Measurements from ENCODE around the gene SIVA1. TPM values are rescaled to one million over a fixed set of nuclear protein-coding genes. Genes with fewer than 3 reads are reported as not detected.

SIVA1 gene
- total and polyA plus RNA-seq, 2 of the 4 experiments (the other 2 are of a cell fraction), result 166 to 184 TPM

DNA sequence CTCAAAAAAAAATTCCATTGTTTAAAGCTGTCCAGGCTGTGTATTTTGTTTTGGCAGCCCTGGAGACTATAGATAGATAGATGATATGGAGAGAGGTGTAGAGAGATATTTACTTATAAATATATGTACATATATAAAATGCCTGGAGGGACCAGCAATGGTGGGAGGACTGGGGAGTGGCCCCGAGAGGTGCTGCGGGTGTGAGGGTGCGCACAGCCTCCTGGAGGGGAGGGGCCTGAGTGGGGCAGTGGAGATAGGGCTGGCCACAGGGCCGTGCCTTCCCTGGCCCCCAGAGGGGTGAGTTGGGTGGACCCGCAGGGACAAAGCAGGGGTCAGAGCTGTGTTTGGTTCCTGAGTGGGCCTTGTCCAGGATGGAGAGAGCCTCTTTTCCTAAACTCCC is 22.5 kb upstream of the SIVA1 start:
- Histone ChIP-seq H3K27me3 (ENCODE audit: control insufficient read depth, insufficient read depth, low read length) (no peaks in the 10 kb centered on the region; the same call in 1 of the 2 replicates), H3K4me1 (ENCODE audit: control insufficient read depth, insufficient read depth, low read length) (peaks cover 1% of the 10 kb centered on the region), H4K5ac (ENCODE audit: low read depth, low read length) (no peak overlapping the region), H3K79me1 (ENCODE audit: low read depth in 1 of 2, low read length in 2 of 2) (no peaks in the 10 kb centered on the region), H3K9me1 (ENCODE audit: insufficient read depth, low read length) (0 out of 2 replicates have a peak, but pooled peaks cover 4% of the 10 kb centered on the region), H3K27ac (ENCODE audit: insufficient read depth, low read length) (no peak overlapping the region), H3K23ac (ENCODE audit: low read depth, low read length) (no peak overlapping the region), H3K9me3 (ENCODE audit: control insufficient read depth, insufficient read depth, low read length) (no peaks in the 10 kb centered on the region), H3K9ac (ENCODE audit: low read depth, low read length) (no peak overlapping the region), H3K36me3 (ENCODE audit: control insufficient read depth, insufficient read depth, low read length) (no peaks in the 10 kb centered on the region), H3K4ac (ENCODE audit: low read depth, low read length) (no peak overlapping the region), H2BK5ac (ENCODE audit: low read depth, low read length, poor library complexity, severe bottlenecking) (no peak overlapping the region), H3K56ac (ENCODE audit: extremely low read depth, insufficient read depth, low read length) (no peak overlapping the region), H4K20me1 (ENCODE audit: insufficient read depth, low read length) (no peaks in the 10 kb centered on the region), H3K14ac (replicated peaks; ENCODE audit: low read depth, low read length) (no peak overlapping the region), H4K91ac (ENCODE audit: insufficient read depth, low read depth, low read length) (no peak overlapping the region), H2AFZ (replicated peaks; ENCODE audit: low read length, poor library complexity) (no peak overlapping the region), H2AK9ac (replicated peaks; ENCODE audit: low read depth, low read length, poor library complexity) (no peak overlapping the region), H3K4me2 (ENCODE audit: low read depth, low read length) (no peak overlapping the region), H3K4me3 (ENCODE audit: insufficient read depth, low read depth, low read length) (no peak overlapping the region), H2BK15ac (ENCODE audit: low read depth, low read length) (no peak overlapping the region), H2BK20ac (ENCODE audit: low read depth, low read length) (no peak overlapping the region), H2AK5ac (ENCODE audit: low read depth, low read length) (no peak overlapping the region), H2BK120ac (ENCODE audit: low read depth, low read length) (no peak overlapping the region), H4K8ac (ENCODE audit: low read depth in 2 of 2, low read length in 2 of 2) (no peak overlapping the region), H3K18ac (ENCODE audit: low read depth, low read length) (no peak overlapping the region)
- dilution Hi-C loops (cut with HindIII; ENCODE audit: low sequenced_read_pairs, unreplicated experiment), result no loop called here
- ChIA-PET POLR2A (ENCODE audit: unreplicated experiment) (no interaction called here), CTCF (no interaction called here)
- TF ChIP-seq SMC3 (IDR thresholded peaks at IDR 0.05; ENCODE audit: low read depth, low read length) (no peak), CEBPB (IDR thresholded peaks at IDR 0.05; ENCODE audit: low read depth, low read length) (no peak), RCOR1 (IDR thresholded peaks at IDR 0.05; ENCODE audit: insufficient replicate concordance, low read length) (no peak), MAFK (IDR thresholded peaks at IDR 0.05; ENCODE audit: low read depth, low read length) (no peak), NFE2L2 (IDR thresholded peaks at IDR 0.05; ENCODE audit: low read depth, low read length) (no peak), POLR2A (IDR thresholded peaks at IDR 0.05; ENCODE audit: low read depth, low read length) (no peak), RAD21 (IDR thresholded peaks at IDR 0.05; ENCODE audit: low read length) (no peak), RFX5 (IDR thresholded peaks at IDR 0.05; ENCODE audit: low read depth, low read length) (no peak), CHD1 (IDR thresholded peaks at IDR 0.05; ENCODE audit: low read depth, low read length) (no peak), MXI1 (IDR thresholded peaks at IDR 0.05; ENCODE audit: borderline replicate concordance, low read depth, low read length) (no peak)
- TF ChIP-seq, protein P1, sequence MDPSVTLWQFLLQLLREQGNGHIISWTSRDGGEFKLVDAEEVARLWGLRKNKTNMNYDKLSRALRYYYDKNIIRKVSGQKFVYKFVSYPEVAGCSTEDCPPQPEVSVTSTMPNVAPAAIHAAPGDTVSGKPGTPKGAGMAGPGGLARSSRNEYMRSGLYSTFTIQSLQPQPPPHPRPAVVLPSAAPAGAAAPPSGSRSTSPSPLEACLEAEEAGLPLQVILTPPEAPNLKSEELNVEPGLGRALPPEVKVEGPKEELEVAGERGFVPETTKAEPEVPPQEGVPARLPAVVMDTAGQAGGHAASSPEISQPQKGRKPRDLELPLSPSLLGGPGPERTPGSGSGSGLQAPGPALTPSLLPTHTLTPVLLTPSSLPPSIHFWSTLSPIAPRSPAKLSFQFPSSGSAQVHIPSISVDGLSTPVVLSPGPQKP (IDR thresholded peaks at IDR 0.05; ENCODE audit: borderline replicate concordance, low read depth, low read length), result no peak
- TF ChIP-seq, protein P2, sequence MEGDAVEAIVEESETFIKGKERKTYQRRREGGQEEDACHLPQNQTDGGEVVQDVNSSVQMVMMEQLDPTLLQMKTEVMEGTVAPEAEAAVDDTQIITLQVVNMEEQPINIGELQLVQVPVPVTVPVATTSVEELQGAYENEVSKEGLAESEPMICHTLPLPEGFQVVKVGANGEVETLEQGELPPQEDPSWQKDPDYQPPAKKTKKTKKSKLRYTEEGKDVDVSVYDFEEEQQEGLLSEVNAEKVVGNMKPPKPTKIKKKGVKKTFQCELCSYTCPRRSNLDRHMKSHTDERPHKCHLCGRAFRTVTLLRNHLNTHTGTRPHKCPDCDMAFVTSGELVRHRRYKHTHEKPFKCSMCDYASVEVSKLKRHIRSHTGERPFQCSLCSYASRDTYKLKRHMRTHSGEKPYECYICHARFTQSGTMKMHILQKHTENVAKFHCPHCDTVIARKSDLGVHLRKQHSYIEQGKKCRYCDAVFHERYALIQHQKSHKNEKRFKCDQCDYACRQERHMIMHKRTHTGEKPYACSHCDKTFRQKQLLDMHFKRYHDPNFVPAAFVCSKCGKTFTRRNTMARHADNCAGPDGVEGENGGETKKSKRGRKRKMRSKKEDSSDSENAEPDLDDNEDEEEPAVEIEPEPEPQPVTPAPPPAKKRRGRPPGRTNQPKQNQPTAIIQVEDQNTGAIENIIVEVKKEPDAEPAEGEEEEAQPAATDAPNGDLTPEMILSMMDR (conservative IDR thresholded peaks at IDR 0.05; ENCODE audit: low read depth, low read length), result no peak
- TF ChIP-seq, protein P3, sequence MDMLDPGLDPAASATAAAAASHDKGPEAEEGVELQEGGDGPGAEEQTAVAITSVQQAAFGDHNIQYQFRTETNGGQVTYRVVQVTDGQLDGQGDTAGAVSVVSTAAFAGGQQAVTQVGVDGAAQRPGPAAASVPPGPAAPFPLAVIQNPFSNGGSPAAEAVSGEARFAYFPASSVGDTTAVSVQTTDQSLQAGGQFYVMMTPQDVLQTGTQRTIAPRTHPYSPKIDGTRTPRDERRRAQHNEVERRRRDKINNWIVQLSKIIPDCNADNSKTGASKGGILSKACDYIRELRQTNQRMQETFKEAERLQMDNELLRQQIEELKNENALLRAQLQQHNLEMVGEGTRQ (IDR thresholded peaks at IDR 0.05; ENCODE audit: low read depth, low read length), result no peak
- in situ Hi-C loops (cut with MboI; ENCODE audit: low sequenced_read_pairs), result no loop called here
- ATAC-seq (ENCODE audit: low read depth), result no peak
- DNase-seq, result no peak
- 73% methylated on average over 3 of the region's 5 CpGs; no CpG with 5 or more reads in 1 of the 2 experiments for WGBS, 2 experiments (ENCODE audit: extremely low coverage in 2 of 2, insufficient read length in 1 of 2)
- BruUV-seq (replicated peaks), result no TSS peak
- intact Hi-C loops (cut with micrococcal nuclease), result no loop called here
